WTC11 (cell line): ENCODE measurements around the gene RBM42. TPM values are rescaled to one million over a fixed set of nuclear protein-coding genes. Genes with fewer than 3 reads are reported as not detected.
A peak's percentile ranks its signal among the peaks of the same experiment; 100 is the strongest.

ENCODE experiments used
- ATAC-seq: fragments of 200-7000 bp; cut with Tn5 transposase; 2 replicates; pipeline ENCODE4 v1.10.0; 2021; ENCODE audit warnings: mild to moderate bottlenecking, moderate library complexity
- CTCF ChIA-PET: fragments of 300-600 bp; sonication (Branson Sonifier 250); formaldehyde crosslinking; loops from one replicate; lab custom pipeline; 2021; ENCODE audit warnings: antibody characterized with exemption; lab: Charles Lee
- POLR2A ChIA-PET: fragments of 350-600 bp; sonication (Branson Sonifier 250); formaldehyde crosslinking; loops from one replicate; lab custom pipeline; 2021; ENCODE audit warnings: antibody characterized with exemption; lab: Charles Lee
- DNase-seq: peaks from one replicate; pipeline ENCODE4 v3.0.0; 2021; ENCODE audit warnings: low spot score
- H3K27ac Mint-ChIP-seq: 2 replicates; pipeline ENCODE4 v1.8.0; 2021; ENCODE audit warnings: mixed read lengths
- H3K27me3 Mint-ChIP-seq: 2 replicates; pipeline ENCODE4 v1.8.0; 2021; ENCODE audit warnings: low read depth, mild to moderate bottlenecking, moderate library complexity, mixed read lengths
- H3K36me3 Mint-ChIP-seq: 2 replicates; pipeline ENCODE4 v1.8.0; 2021; ENCODE audit warnings: mixed read lengths
- H3K4me1 Mint-ChIP-seq: 2 replicates; pipeline ENCODE4 v1.8.0; 2022; ENCODE audit warnings: mixed read lengths
- H3K4me3 Mint-ChIP-seq: 2 replicates; pipeline ENCODE4 v1.8.0; 2021; ENCODE audit warnings: mild to moderate bottlenecking, moderate library complexity, mixed read lengths
- H3K9me3 Mint-ChIP-seq: 2 replicates; pipeline ENCODE4 v1.8.0; 2021; ENCODE audit warnings: mixed read lengths
- ATF1 ChIP-seq: sonication (generic); formaldehyde crosslinking; IDR thresholded peaks from 2 replicates; pipeline ENCODE4 v1.8.1; 2023; ENCODE audit warnings: mild to moderate bottlenecking, moderate library complexity, missing genetic modification reagents
- CREM ChIP-seq: sonication (generic); formaldehyde crosslinking; IDR thresholded peaks from 2 replicates; pipeline ENCODE4 v1.8.1; 2022; ENCODE audit warnings: mild to moderate bottlenecking, missing genetic modification reagents, moderate library complexity
- ESRRA ChIP-seq: sonication (generic); formaldehyde crosslinking; IDR thresholded peaks from 2 replicates; pipeline ENCODE4 v1.8.1; 2022; ENCODE audit warnings: mild to moderate bottlenecking, missing genetic modification reagents, borderline replicate concordance
- FOXK1 ChIP-seq: sonication (generic); formaldehyde crosslinking; IDR thresholded peaks from 2 replicates; pipeline ENCODE4 v1.8.0; 2022; ENCODE audit warnings: mild to moderate bottlenecking, moderate library complexity, missing genetic modification reagents
- FOXP4 ChIP-seq: sonication (generic); formaldehyde crosslinking; IDR thresholded peaks from 2 replicates; pipeline ENCODE4 v1.8.0; 2022; ENCODE audit warnings: mild to moderate bottlenecking, missing genetic modification reagents
- GTF2I ChIP-seq: fragments of 250-450 bp; sonication (Bioruptor Pico); conservative IDR thresholded peaks from 2 replicates; pipeline ENCODE4 v1.4.0; 2021; ENCODE audit warnings: mild to moderate bottlenecking
- MAX ChIP-seq: sonication (generic); formaldehyde crosslinking; IDR thresholded peaks from 2 replicates; pipeline ENCODE4 v1.8.0; 2022; ENCODE audit warnings: mild to moderate bottlenecking, missing genetic modification reagents
- MXD4 ChIP-seq: fragments of 250-450 bp; sonication (Bioruptor Pico); IDR thresholded peaks from 2 replicates; pipeline ENCODE4 v1.8.0; 2021; ENCODE audit warnings: mild to moderate bottlenecking, moderate library complexity, borderline replicate concordance
- NFYB ChIP-seq: sonication (generic); formaldehyde crosslinking; conservative IDR thresholded peaks from 2 replicates; pipeline ENCODE4 v1.8.0; 2022; ENCODE audit warnings: low read depth, missing genetic modification reagents
- NR1H2 ChIP-seq: sonication (generic); formaldehyde crosslinking; IDR thresholded peaks from 2 replicates; pipeline ENCODE4 v1.9.0; 2021; ENCODE audit warnings: mild to moderate bottlenecking, moderate library complexity, missing genetic modification reagents
- NR2C2 ChIP-seq: sonication (generic); formaldehyde crosslinking; IDR thresholded peaks from 2 replicates; pipeline ENCODE4 v1.8.0; 2022; ENCODE audit warnings: mild to moderate bottlenecking, missing genetic modification reagents
- OVOL2 ChIP-seq: fragments of 250-450 bp; sonication (Bioruptor Pico); IDR thresholded peaks from 2 replicates; pipeline ENCODE4 v1.9.0; 2021; ENCODE audit warnings: mild to moderate bottlenecking, borderline replicate concordance
- RORB ChIP-seq: fragments of 250-450 bp; sonication (Bioruptor Pico); IDR thresholded peaks from 2 replicates; pipeline ENCODE4 v1.9.0; 2021; ENCODE audit warnings: mild to moderate bottlenecking
- SOX15 ChIP-seq: fragments of 250-450 bp; sonication (Bioruptor Pico); IDR thresholded peaks from 2 replicates; pipeline ENCODE4 v1.9.0; 2021; ENCODE audit warnings: mild to moderate bottlenecking
- STAT6 ChIP-seq: sonication (generic); formaldehyde crosslinking; conservative IDR thresholded peaks from 2 replicates; pipeline ENCODE4 v1.8.1; 2023; ENCODE audit warnings: mild to moderate bottlenecking, low read depth, missing genetic modification reagents, moderate library complexity
- TEAD4 ChIP-seq: sonication (generic); formaldehyde crosslinking; IDR thresholded peaks from 2 replicates; pipeline ENCODE4 v1.8.0; 2022; ENCODE audit warnings: mild to moderate bottlenecking, missing genetic modification reagents
- ZNF121 ChIP-seq: sonication (generic); formaldehyde crosslinking; IDR thresholded peaks from 2 replicates; pipeline ENCODE4 v1.8.0; 2023; ENCODE audit warnings: missing genetic modification reagents
- ZNF219 ChIP-seq: sonication (generic); formaldehyde crosslinking; IDR thresholded peaks from 2 replicates; pipeline ENCODE4 v1.8.0; 2023; ENCODE audit warnings: missing genetic modification reagents, mild to moderate bottlenecking, borderline replicate concordance
- ZNF396 ChIP-seq: fragments of 250-450 bp; sonication (Bioruptor Pico); IDR thresholded peaks from 2 replicates; pipeline ENCODE4 v1.8.0; 2021; ENCODE audit warnings: mild to moderate bottlenecking, moderate library complexity, borderline replicate concordance
- total RNA-seq: library from RNA; stranded (reverse); gene quantifications from 3 replicates; pipeline ENCODE4 v1.2.3, GENCODE V29; 2021
- TF ChIP-seq, protein P1 (sequence below): fragments of 250-450 bp; sonication (Bioruptor Pico); IDR thresholded peaks from 2 replicates; pipeline ENCODE4 v1.8.0; 2021; ENCODE audit warnings: mild to moderate bottlenecking
- TF ChIP-seq, protein P2 (sequence below): sonication (generic); formaldehyde crosslinking; IDR thresholded peaks from 2 replicates; pipeline ENCODE4 v1.8.1; 2023; ENCODE audit warnings: mild to moderate bottlenecking, missing genetic modification reagents, moderate library complexity
- TF ChIP-seq, protein P3 (sequence below): sonication (generic); formaldehyde crosslinking; IDR thresholded peaks from 2 replicates; pipeline ENCODE4 v1.8.1; 2022; ENCODE audit warnings: mild to moderate bottlenecking, moderate library complexity, missing genetic modification reagents
- TF ChIP-seq, protein P4 (sequence below): sonication (generic); formaldehyde crosslinking; IDR thresholded peaks from 2 replicates; pipeline ENCODE4 v1.8.0; 2022; ENCODE audit warnings: mild to moderate bottlenecking, missing genetic modification reagents
- TF ChIP-seq, protein P5 (sequence below): fragments of 250-450 bp; sonication (Bioruptor Pico); IDR thresholded peaks from 2 replicates; pipeline ENCODE4 v1.9.0; 2021; ENCODE audit warnings: mild to moderate bottlenecking

RBM42 gene
- total RNA-seq, 1 experiment from 2014 or later: 94.9 TPM

DNA sequence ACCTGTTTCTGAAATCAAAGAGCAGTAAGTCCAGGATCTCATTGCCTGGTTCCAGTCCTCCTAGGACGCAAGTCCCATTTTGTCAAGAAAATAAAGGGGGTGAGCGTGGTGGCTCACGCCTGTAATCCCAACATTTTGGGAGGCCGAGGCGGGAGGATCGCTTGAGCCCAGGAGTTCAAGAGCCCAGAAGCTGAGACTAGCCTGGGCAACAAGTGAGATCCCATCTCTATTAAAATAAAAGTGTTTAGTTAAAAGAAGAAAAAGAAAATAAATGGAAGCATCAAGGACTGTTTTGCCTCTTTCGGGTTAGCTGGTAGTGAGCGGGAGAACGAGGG, 16.6 kb upstream of the RBM42 start:
- Mint-ChIP-seq H3K9me3 (peaks cover 13% of the 10 kb centered on the region), H3K4me1 (no peaks in the 10 kb centered on the region), H3K4me3 (peak overlapping the region; percentile 76), H3K27me3 (peaks cover 33% of the 10 kb centered on the region), H3K27ac (peak overlapping the region; percentile 38; the same call in 1 of the 2 replicates), H3K36me3 (peaks cover 18% of the 10 kb centered on the region)
- no peak for ATAC-seq
- no peak for DNase-seq
- CTCF ChIA-PET: interaction anchor here (1.0 to 3.1 kb wide), 7 partner anchors 11 to 117 kb away, joined by 3 to 16 read pairs (median 7); no protein-coding TSS in a partner anchor
- TF ChIP-seq, protein P1, sequence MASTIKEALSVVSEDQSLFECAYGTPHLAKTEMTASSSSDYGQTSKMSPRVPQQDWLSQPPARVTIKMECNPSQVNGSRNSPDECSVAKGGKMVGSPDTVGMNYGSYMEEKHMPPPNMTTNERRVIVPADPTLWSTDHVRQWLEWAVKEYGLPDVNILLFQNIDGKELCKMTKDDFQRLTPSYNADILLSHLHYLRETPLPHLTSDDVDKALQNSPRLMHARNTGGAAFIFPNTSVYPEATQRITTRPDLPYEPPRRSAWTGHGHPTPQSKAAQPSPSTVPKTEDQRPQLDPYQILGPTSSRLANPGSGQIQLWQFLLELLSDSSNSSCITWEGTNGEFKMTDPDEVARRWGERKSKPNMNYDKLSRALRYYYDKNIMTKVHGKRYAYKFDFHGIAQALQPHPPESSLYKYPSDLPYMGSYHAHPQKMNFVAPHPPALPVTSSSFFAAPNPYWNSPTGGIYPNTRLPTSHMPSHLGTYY: no peak
- TF ChIP-seq NR2C2 (no peak), RORB (CRISPR knock-in tag) (no peak), ZNF121 (0 out of 2 replicates have a peak, but pooled peaks have one; percentile 17), GTF2I (CRISPR knock-in tag) (peak; percentile 79), NFYB (no peak), NR1H2 (CRISPR knock-in tag) (no peak), ESRRA (no peak), FOXK1 (CRISPR knock-in tag) (no peak), ZNF219 (CRISPR knock-in tag) (no peak)
- TF ChIP-seq, protein P2, sequence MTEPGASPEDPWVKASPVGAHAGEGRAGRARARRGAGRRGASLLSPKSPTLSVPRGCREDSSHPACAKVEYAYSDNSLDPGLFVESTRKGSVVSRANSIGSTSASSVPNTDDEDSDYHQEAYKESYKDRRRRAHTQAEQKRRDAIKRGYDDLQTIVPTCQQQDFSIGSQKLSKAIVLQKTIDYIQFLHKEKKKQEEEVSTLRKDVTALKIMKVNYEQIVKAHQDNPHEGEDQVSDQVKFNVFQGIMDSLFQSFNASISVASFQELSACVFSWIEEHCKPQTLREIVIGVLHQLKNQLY: no peak
- TF ChIP-seq, protein P3, sequence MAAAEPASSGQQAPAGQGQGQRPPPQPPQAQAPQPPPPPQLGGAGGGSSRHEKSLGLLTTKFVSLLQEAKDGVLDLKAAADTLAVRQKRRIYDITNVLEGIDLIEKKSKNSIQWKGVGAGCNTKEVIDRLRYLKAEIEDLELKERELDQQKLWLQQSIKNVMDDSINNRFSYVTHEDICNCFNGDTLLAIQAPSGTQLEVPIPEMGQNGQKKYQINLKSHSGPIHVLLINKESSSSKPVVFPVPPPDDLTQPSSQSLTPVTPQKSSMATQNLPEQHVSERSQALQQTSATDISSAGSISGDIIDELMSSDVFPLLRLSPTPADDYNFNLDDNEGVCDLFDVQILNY: no peak
- TF ChIP-seq, protein P4, sequence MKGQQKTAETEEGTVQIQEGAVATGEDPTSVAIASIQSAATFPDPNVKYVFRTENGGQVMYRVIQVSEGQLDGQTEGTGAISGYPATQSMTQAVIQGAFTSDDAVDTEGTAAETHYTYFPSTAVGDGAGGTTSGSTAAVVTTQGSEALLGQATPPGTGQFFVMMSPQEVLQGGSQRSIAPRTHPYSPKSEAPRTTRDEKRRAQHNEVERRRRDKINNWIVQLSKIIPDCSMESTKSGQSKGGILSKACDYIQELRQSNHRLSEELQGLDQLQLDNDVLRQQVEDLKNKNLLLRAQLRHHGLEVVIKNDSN (CRISPR knock-in tag): no peak
- POLR2A ChIA-PET: interaction anchor here (0.5 to 1.3 kb wide), 4 partner anchors 44 to 470 kb away, joined by 3 to 7 read pairs (median 4); no protein-coding TSS in a partner anchor

DNA sequence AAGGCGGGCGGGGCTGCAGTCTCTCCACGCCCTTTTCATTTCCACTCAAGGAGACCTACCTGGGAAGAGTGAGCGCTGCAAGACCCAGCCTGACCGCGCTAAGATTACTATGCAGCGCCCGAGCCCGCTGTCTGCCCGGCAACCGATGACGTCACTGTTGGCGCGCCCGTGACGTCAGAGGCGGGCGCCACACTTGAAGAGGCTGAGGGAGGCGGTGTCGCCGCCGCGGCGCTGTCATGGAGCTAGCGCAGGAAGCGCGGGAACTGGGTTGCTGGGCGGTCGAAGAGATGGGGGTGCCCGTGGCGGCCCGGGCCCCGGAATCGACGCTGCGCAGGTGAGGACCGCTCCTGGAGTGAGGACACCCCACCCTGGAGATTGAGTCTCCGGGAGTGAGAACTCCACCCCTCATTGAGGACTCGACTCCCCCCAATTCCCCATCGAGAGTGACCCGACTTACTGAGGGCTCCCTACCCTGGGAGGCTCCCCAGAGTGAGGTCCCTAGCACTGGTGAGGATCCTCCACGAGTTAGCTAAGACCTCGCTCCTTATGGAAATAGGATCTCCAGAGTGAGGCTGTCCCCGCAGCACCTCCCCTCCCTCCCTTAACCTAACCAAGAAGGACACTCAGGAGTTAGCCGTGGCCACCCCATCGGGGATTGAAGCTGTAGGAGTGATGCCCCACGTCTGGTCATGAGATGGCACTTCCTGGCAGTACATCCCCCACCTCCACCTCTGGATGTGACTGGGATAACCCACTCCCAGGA, 16.1 kb upstream of the RBM42 start, which contains the start of gene HAUS5:
HAUS5 (plus strand) TSS at position 177 of the 763 bp plus-strand sequence; CDS start at position 237, 60 bp downstream.
- H3K27me3 Mint-ChIP-seq: peaks cover 29% of the 10 kb centered on the region
- peak within 1 kb of the TSS; percentile 38; the same call in 1 of the 2 replicates for H3K27ac Mint-ChIP-seq
- ATAC-seq: peak; percentile 94
- POLR2A ChIA-PET: interaction anchor here (0.6 to 1.3 kb wide), 4 partner anchors 14 to 144 kb away, joined by 3 to 7 read pairs (median 3); no protein-coding TSS in a partner anchor
- H3K4me1 Mint-ChIP-seq: no peaks in the 10 kb centered on the region
- peaks cover 13% of the 10 kb centered on the region for H3K36me3 Mint-ChIP-seq
- peak; percentile 96 for DNase-seq
- CTCF ChIA-PET: interaction anchor here (0.6 to 3.1 kb wide), 10 partner anchors 11 to 172 kb away, joined by 3 to 16 read pairs (median 4); no protein-coding TSS in a partner anchor
- H3K4me3 Mint-ChIP-seq: peak within 1 kb of the TSS; percentile 76
- H3K9me3 Mint-ChIP-seq: peaks cover 9% of the 10 kb centered on the region
- TF ChIP-seq STAT6 (CRISPR knock-in tag) (no peak), SOX15 (no peak), ZNF219 (CRISPR knock-in tag) (no peak), ESRRA (no peak), TEAD4 (CRISPR knock-in tag) (no peak), ZNF396 (CRISPR knock-in tag) (no peak), MXD4 (CRISPR knock-in tag) (no peak), CREM (CRISPR knock-in tag) (peak; percentile 100), ATF1 (CRISPR knock-in tag) (peak; percentile 75; the same call in 1 of the 2 replicates), ZNF121 (no peak), OVOL2 (CRISPR knock-in tag) (0 out of 2 replicates have a peak, but pooled peaks have one; percentile 20), NR1H2 (CRISPR knock-in tag) (no peak), MAX (peak; percentile 79), FOXP4 (no peak)
- TF ChIP-seq, protein P5, sequence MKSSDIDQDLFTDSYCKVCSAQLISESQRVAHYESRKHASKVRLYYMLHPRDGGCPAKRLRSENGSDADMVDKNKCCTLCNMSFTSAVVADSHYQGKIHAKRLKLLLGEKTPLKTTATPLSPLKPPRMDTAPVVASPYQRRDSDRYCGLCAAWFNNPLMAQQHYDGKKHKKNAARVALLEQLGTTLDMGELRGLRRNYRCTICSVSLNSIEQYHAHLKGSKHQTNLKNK: no peak
- TF ChIP-seq, protein P3: peak; percentile 89
